H1 (cell line): ENCODE measurements around the gene ARL2BP. TPM values are rescaled to one million over a fixed set of nuclear protein-coding genes. Genes with fewer than 3 reads are reported as not detected.

Experiments
- CTCF ChIA-PET: fragments of 300-600 bp; sonication (Branson Sonifier 250); formaldehyde crosslinking; loops from one replicate; lab custom pipeline; 2021; ENCODE audit not compliant: partially characterized antibody; lab: Charles Lee
- POLR2A ChIA-PET: fragments of 300-600 bp; sonication (Branson Sonifier 250); formaldehyde crosslinking; loops from one replicate; lab custom pipeline; 2021; ENCODE audit warnings: inconsistent platforms; ENCODE audit not compliant: partially characterized antibody; lab: Charles Lee
- DNase-seq, 2 experiments: peaks; one replicate each; pipeline versions ENCODE4 v3.0.0 to v3.0.0-alpha.2; 2010 to 2022; ENCODE audit warnings: low spot score in 2 of 2, low read depth in 1 of 2, mixed read lengths in 1 of 2
- FAIRE-seq: peaks from 2 replicates; lab custom pipeline; 2011; peaks lifted over from hg19 to GRCh38; lab: Jason Lieb, UNC
- H2AFZ ChIP-seq: 2 replicates; pipeline ENCODE4 v1.8.1; 2012; ENCODE audit warnings: low read length, inconsistent platforms
- H2AK5ac ChIP-seq: 2 replicates; pipeline ENCODE4 v1.6.1; 2013; ENCODE audit warnings: low read depth, low read length
- H2BK120ac ChIP-seq: replicated peaks from 2 replicates; pipeline ENCODE3; 2013; ENCODE audit warnings: low read depth, low read length, inconsistent platforms
- H2BK12ac ChIP-seq: 2 replicates; pipeline ENCODE4 v1.6.1; 2013; ENCODE audit warnings: low read depth, low read length
- H2BK15ac ChIP-seq: 2 replicates; pipeline ENCODE4 v1.6.1; 2013; ENCODE audit warnings: low read length
- H2BK20ac ChIP-seq: 2 replicates; pipeline ENCODE4 v1.6.1; 2013; ENCODE audit warnings: low read length
- H2BK5ac ChIP-seq: 2 replicates; pipeline ENCODE4 v1.6.1; 2013; ENCODE audit warnings: low read depth, low read length
- H3K14ac ChIP-seq: 2 replicates; pipeline ENCODE4 v1.6.1; 2013; ENCODE audit warnings: inconsistent platforms; ENCODE audit not compliant: insufficient read length
- H3K18ac ChIP-seq: 2 replicates; pipeline ENCODE4 v1.6.1; 2013; ENCODE audit warnings: low read length; ENCODE audit errors: extremely low read depth
- H3K23ac ChIP-seq: 2 replicates; pipeline ENCODE4 v1.6.1; 2013; ENCODE audit warnings: inconsistent platforms; ENCODE audit not compliant: insufficient read length
- H3K23me2 ChIP-seq: 2 replicates; pipeline ENCODE4 v1.6.1; 2013; ENCODE audit warnings: low read depth, low read length
- H3K27ac ChIP-seq: 2 replicates; pipeline ENCODE4 v1.6.1; 2011; ENCODE audit warnings: low read depth, low read length, inconsistent platforms
- H3K27me3 ChIP-seq, 4 experiments: replicated peaks in 1 of 4; 1 replicate in 1 of 4; 2 replicates in 3 of 4; pipeline versions ENCODE4 v1.6.1 to v1.8.1; 2011 to 2013; ENCODE audit warnings: low read length in 3 of 4, mild to moderate bottlenecking in 3 of 4, inconsistent platforms in 2 of 4, mixed read lengths in 2 of 4, moderate library complexity in 1 of 4; ENCODE audit not compliant: control insufficient read depth in 3 of 4, insufficient read depth in 3 of 4; ENCODE audit errors: extremely low read depth in 1 of 4
- H3K36me3 ChIP-seq, 4 experiments: 2 replicates each; pipeline versions ENCODE4 v1.6.1 to v1.8.1; 2011 to 2013; ENCODE audit warnings: mild to moderate bottlenecking in 4 of 4, low read length in 3 of 4, moderate library complexity in 2 of 4, control low read depth in 1 of 4, inconsistent platforms in 1 of 4; ENCODE audit not compliant: insufficient read depth in 4 of 4, control insufficient read depth in 2 of 4
- H3K4ac ChIP-seq: replicated peaks from 2 replicates; pipeline ENCODE3; 2013; ENCODE audit warnings: low read length, low read depth, mixed read lengths, inconsistent platforms; ENCODE audit not compliant: insufficient read length
- H3K4me1 ChIP-seq, 4 experiments: replicated peaks in 1 of 4; 1 replicate in 1 of 4; 2 replicates in 3 of 4; pipeline versions ENCODE4 v1.6.1 to v1.8.1; 2011 to 2013; ENCODE audit warnings: low read length in 3 of 4, inconsistent platforms in 2 of 4, mixed read lengths in 1 of 4; ENCODE audit not compliant: insufficient read depth in 4 of 4, control insufficient read depth in 3 of 4
- H3K4me2 ChIP-seq, 2 experiments: 2 replicates each; pipeline versions ENCODE4 v1.6.1 to v1.8.1; 2011 to 2013; ENCODE audit warnings: low read depth in 2 of 2, low read length in 2 of 2, control low read depth in 1 of 2, inconsistent platforms in 1 of 2, mild to moderate bottlenecking in 1 of 2; ENCODE audit not compliant: insufficient read depth in 1 of 2
- H3K4me3 ChIP-seq, 4 experiments: fragments of 200-600, 300-600 bp in 1 of 4; sonication (generic), shearing (Covaris generic), sonication (Bioruptor Twin) in 1 of 4; 2 replicates each; pipeline versions ENCODE4 v1.5.1 to v1.8.1; 2011 to 2016; ENCODE audit warnings: low read length in 4 of 4, low read depth in 3 of 4, control low read depth in 2 of 4, inconsistent platforms in 2 of 4, mild to moderate bottlenecking in 2 of 4, mixed read lengths in 1 of 4, moderate library complexity in 1 of 4; ENCODE audit not compliant: insufficient read depth in 2 of 4; ENCODE audit errors: extremely low read depth in 1 of 4
- H3K56ac ChIP-seq: replicated peaks from 2 replicates; pipeline ENCODE3; 2013; ENCODE audit warnings: low read depth, mild to moderate bottlenecking, mixed read lengths, low read length, inconsistent platforms; ENCODE audit not compliant: insufficient read length
- H3K79me1 ChIP-seq: 2 replicates; pipeline ENCODE4 v1.6.1; 2013; ENCODE audit warnings: low read depth, low read length, control low read depth
- H3K79me2 ChIP-seq, 2 experiments: 2 replicates each; pipeline versions ENCODE4 v1.6.1 to v1.8.1; 2012 to 2013; ENCODE audit warnings: low read length in 2 of 2, mild to moderate bottlenecking in 2 of 2, inconsistent platforms in 1 of 2; ENCODE audit not compliant: insufficient read depth in 2 of 2, control insufficient read depth in 1 of 2
- H3K9ac ChIP-seq, 4 experiments: replicated peaks in 1 of 4; 1 replicate in 1 of 4; 2 replicates in 3 of 4; pipeline versions ENCODE4 v1.6.1 to v1.8.1; 2011 to 2013; ENCODE audit warnings: low read depth in 3 of 4, low read length in 3 of 4, control low read depth in 2 of 4, mild to moderate bottlenecking in 2 of 4, moderate library complexity in 2 of 4, inconsistent platforms in 1 of 4; ENCODE audit errors: extremely low read depth in 1 of 4
- H3K9me3 ChIP-seq, 2 experiments: 2 replicates each; pipeline versions ENCODE4 v1.6.1 to v1.8.1; 2012 to 2013; ENCODE audit warnings: mild to moderate bottlenecking in 2 of 2, moderate library complexity in 2 of 2, control low read depth in 1 of 2, inconsistent platforms in 1 of 2, low read depth in 1 of 2, low read length in 1 of 2, mixed read lengths in 1 of 2; ENCODE audit not compliant: insufficient read depth in 2 of 2
- H4K20me1 ChIP-seq, 2 experiments: replicated peaks in 1 of 2; 2 replicates each; pipeline versions ENCODE3 to v1.8.1; 2011 to 2013; ENCODE audit warnings: inconsistent platforms in 2 of 2, low read length in 2 of 2, mild to moderate bottlenecking in 1 of 2; ENCODE audit not compliant: insufficient read depth in 2 of 2, control insufficient read depth in 1 of 2
- H4K5ac ChIP-seq: 2 replicates; pipeline ENCODE4 v1.6.1; 2013; ENCODE audit warnings: low read length, low read depth, mixed read lengths, inconsistent platforms; ENCODE audit not compliant: insufficient read length
- H4K8ac ChIP-seq: 2 replicates; pipeline ENCODE4 v1.8.0; 2013; ENCODE audit warnings: mild to moderate bottlenecking, moderate library complexity, low read length, inconsistent platforms; ENCODE audit not compliant: insufficient read depth; ENCODE audit errors: extremely low read depth
- H4K91ac ChIP-seq: replicated peaks from 2 replicates; pipeline ENCODE3; 2013; ENCODE audit warnings: low read length, mixed read lengths, inconsistent platforms; ENCODE audit not compliant: insufficient read length
- ASH2L ChIP-seq: fragments of 200-600, 300-600 bp; sonication (generic); IDR thresholded peaks from one replicate; pipeline ENCODE4 v1.7.1; 2017; ENCODE audit warnings: low read length
- CHD2 ChIP-seq: IDR thresholded peaks from 2 replicates; pipeline ENCODE4 v1.6.1; 2012; ENCODE audit warnings: low read length, improper control_type of control experiment
- GTF2F1 ChIP-seq: IDR thresholded peaks from 2 replicates; pipeline ENCODE4 v1.6.1; 2012; ENCODE audit warnings: low read depth, low read length, improper control_type of control experiment, borderline replicate concordance
- JUN ChIP-seq: IDR thresholded peaks from 2 replicates; pipeline ENCODE4 v1.6.1; 2011; ENCODE audit warnings: low read depth, mild to moderate bottlenecking, improper control_type of control experiment, low read length
- MAX ChIP-seq: IDR thresholded peaks from 2 replicates; pipeline ENCODE4 v1.6.1; 2012; ENCODE audit warnings: inconsistent platforms
- RXRA ChIP-seq: IDR thresholded peaks from 2 replicates; pipeline ENCODE4 v1.6.1; 2011; ENCODE audit warnings: low read depth, mild to moderate bottlenecking, low read length, moderate library complexity; ENCODE audit not compliant: insufficient read depth
- SAP30 ChIP-seq: fragments of 300-600 bp; sonication (generic); IDR thresholded peaks from 2 replicates; pipeline ENCODE4 v1.7.1; 2012; ENCODE audit warnings: low read length, moderate library complexity, mild to moderate bottlenecking, inconsistent platforms; ENCODE audit not compliant: insufficient read depth, insufficient replicate concordance
- SIX5 ChIP-seq: IDR thresholded peaks from 2 replicates; pipeline ENCODE4 v1.6.1; 2011; ENCODE audit warnings: mild to moderate bottlenecking, low read depth, low read length
- SRF ChIP-seq: IDR thresholded peaks from 2 replicates; pipeline ENCODE4 v1.6.1; 2011; ENCODE audit warnings: mild to moderate bottlenecking, low read depth, low read length, moderate library complexity
- USF2 ChIP-seq: IDR thresholded peaks from 2 replicates; pipeline ENCODE4 v1.6.1; 2011; ENCODE audit warnings: low read length, improper control_type of control experiment
- WGBS, 2 experiments: shearing (Covaris generic) in 1 of 2; methylation state at CpG; one replicate each; pipeline versions ENCODE4 v1.1.6 to v1.1.7; 2013 to 2015; ENCODE audit warnings: low lambda C conversion rate in 2 of 2, mixed read lengths in 2 of 2, inconsistent platforms in 1 of 2, low coverage in 1 of 2, missing lambda C conversion rate in 1 of 2; ENCODE audit not compliant: insufficient replicate concordance in 2 of 2, insufficient coverage in 1 of 2, insufficient read length in 1 of 2; ENCODE audit errors: extremely low coverage in 1 of 2, missing lambda C conversion rate in 1 of 2; 5-methylcytosine and 5-hydroxymethylcytosine counted together
- polyA plus RNA-seq, 7 experiments: library from polyadenylated mRNA; depleted of rRNA in 3 of 7; stranded (reverse) in 5 of 7; unstranded in 2 of 7; fragments of >200 nt in 5 of 7; fragments of 200-250 nt in 2 of 7; gene quantifications; 1 replicate in 5 of 7; 2 replicates in 1 of 7; 4 replicates in 1 of 7; pipeline versions ENCODE4 v1.2.1 to v1.2.3, GENCODE V29; 2011 to 2013; ENCODE audit warnings: missing spikeins in 2 of 7, mixed read lengths in 2 of 7
- total RNA-seq: library from RNA; stranded (reverse); fragmentation: NEBNext Ultra II Directional; extraction: Animal tissue kit (Norgen Biotek cat#: 25700); gene quantifications from 2 replicates; pipeline ENCODE4 v1.2.1, GENCODE V29; 2021
- TF ChIP-seq, protein P1 (sequence below): IDR thresholded peaks from 2 replicates; pipeline ENCODE4 v1.6.1; 2012; ENCODE audit warnings: low read length, inconsistent platforms

Gene ARL2BP
- total and polyA plus RNA-seq, 2 of the 8 experiments (the other 6 are each of a cell fraction or from before 2014, with no cell fraction given) = 13.6 to 18.3 TPM

- Histone ChIP-seq H3K79me1 (no peaks in the 10 kb centered on the region), H3K79me2 (no peaks in the 10 kb centered on the region), H2BK5ac (no peak overlapping the region), H3K27ac (no peak overlapping the region), H2BK120ac (no peak overlapping the region), H3K14ac (no peak overlapping the region), H2BK20ac (no peak overlapping the region), H3K36me3 (peaks cover 9 to 61% (median 26%) of the 10 kb centered on the region in 4 experiments; a peak in 7 of 8 replicates), H3K56ac (no peak overlapping the region), H3K23me2 (no peaks in the 10 kb centered on the region), H2BK12ac (no peak overlapping the region), H3K18ac (no peak overlapping the region), H3K4me2 (no peak overlapping the region), H4K8ac (no peak overlapping the region), H3K9me3 (no peaks in the 10 kb centered on the region), H2BK15ac (no peak overlapping the region), H3K4me3 (no peak overlapping the region), H3K9ac (no peak overlapping the region), H4K91ac (no peak overlapping the region), H3K23ac (no peak overlapping the region), H2AFZ (no peak overlapping the region), H3K4me1 (no peaks in the 10 kb centered on the region), H3K4ac (no peak overlapping the region), H2AK5ac (no peak overlapping the region), H4K5ac (no peak overlapping the region), H3K27me3 (no peaks in the 10 kb centered on the region), H4K20me1 (peaks cover 0 to 3% of the 10 kb centered on the region in 2 experiments)
- FAIRE-seq (no peak), DNase-seq (no peak)
- ChIA-PET POLR2A (no interaction called here), CTCF (interaction anchor here (1.3 to 2.3 kb wide), 3 partner anchors 39 to 131 kb away, joined by 3 to 4 read pairs (median 3); no protein-coding TSS in a partner anchor)
- WGBS, 2 experiments = 89% methylated on average over 1 of the region's 1 CpG; no CpG with 5 or more reads in 1 of the 2 experiments
- no peak for TF ChIP-seq MAX
- no peak for TF ChIP-seq GTF2F1
- TF ChIP-seq, protein P1, sequence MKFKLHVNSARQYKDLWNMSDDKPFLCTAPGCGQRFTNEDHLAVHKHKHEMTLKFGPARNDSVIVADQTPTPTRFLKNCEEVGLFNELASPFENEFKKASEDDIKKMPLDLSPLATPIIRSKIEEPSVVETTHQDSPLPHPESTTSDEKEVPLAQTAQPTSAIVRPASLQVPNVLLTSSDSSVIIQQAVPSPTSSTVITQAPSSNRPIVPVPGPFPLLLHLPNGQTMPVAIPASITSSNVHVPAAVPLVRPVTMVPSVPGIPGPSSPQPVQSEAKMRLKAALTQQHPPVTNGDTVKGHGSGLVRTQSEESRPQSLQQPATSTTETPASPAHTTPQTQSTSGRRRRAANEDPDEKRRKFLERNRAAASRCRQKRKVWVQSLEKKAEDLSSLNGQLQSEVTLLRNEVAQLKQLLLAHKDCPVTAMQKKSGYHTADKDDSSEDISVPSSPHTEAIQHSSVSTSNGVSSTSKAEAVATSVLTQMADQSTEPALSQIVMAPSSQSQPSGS = no peak
- TF ChIP-seq SRF = no peak
- TF ChIP-seq SAP30 = no peak
- no peak for TF ChIP-seq JUN
- TF ChIP-seq RXRA = no peak
- TF ChIP-seq ASH2L = no peak
- TF ChIP-seq USF2 = no peak
- no peak for TF ChIP-seq CHD2
- no peak for TF ChIP-seq SIX5
Observed at GRCh38 chr16:57213462-57213861, 31.6 kb upstream of the ARL2BP start.
